ENCODE results near the gene FUT8.
"Not testable (repeated sequence)": the region's sequence is repeated elsewhere in the genome, so short reads cannot be mapped to it uniquely, and the experiment has no call there.

FUT8 gene

GRCh38 chr14:65456247-65456646 is 43.7 kb downstream of the FUT8 start:
- DNase-seq: no peak

- no peak for DNase-seq
Observed at GRCh38 chr14:65461730-65462129, 49.2 kb downstream of the FUT8 start.

GRCh38 chr14:65462411-65462810 is 49.9 kb downstream of the FUT8 start:
- DNase-seq: peak in 1 of 2 experiments; percentile 14

GRCh38 chr14:65465584-65465983 is 53.1 kb downstream of the FUT8 start:
- no peak for DNase-seq

- not testable (repeated sequence) for DNase-seq
Observed at GRCh38 chr14:65467926-65468325, 55.4 kb downstream of the FUT8 start.

- no peak for DNase-seq
Observed at GRCh38 chr14:65469903-65470302, 57.4 kb downstream of the FUT8 start.

GRCh38 chr14:65470404-65470880 is 57.9 kb downstream of the FUT8 start:
- DNase-seq: no peak

- DNase-seq: no peak
Observed at GRCh38 chr14:65471038-65471878, 58.7 kb downstream of the FUT8 start.

GRCh38 chr14:65472189-65472588 is 59.7 kb downstream of the FUT8 start:
- DNase-seq: no peak

GRCh38 chr14:65476273-65476941 is 63.9 kb downstream of the FUT8 start:
- no peak for DNase-seq

- DNase-seq: no peak
Observed at GRCh38 chr14:65476942-65477318, 64.4 kb downstream of the FUT8 start.

GRCh38 chr14:65478017-65478416 is 65.5 kb downstream of the FUT8 start:
- no peak for DNase-seq

GRCh38 chr14:65478596-65478995 is 66.1 kb downstream of the FUT8 start:
- no peak for DNase-seq

GRCh38 chr14:65479386-65479785 is 66.9 kb downstream of the FUT8 start:
- no peak for DNase-seq

GRCh38 chr14:65482757-65483438 is 70.4 kb downstream of the FUT8 start:
- DNase-seq: no peak

- no peak for DNase-seq
Observed at GRCh38 chr14:65483647-65484046, 71.1 kb downstream of the FUT8 start.

- DNase-seq: no peak
Observed at GRCh38 chr14:65485516-65485915, 73.0 kb downstream of the FUT8 start.

- DNase-seq: no peak
Observed at GRCh38 chr14:65486863-65487262, 74.3 kb downstream of the FUT8 start.

- DNase-seq: no peak
Observed at GRCh38 chr14:65487783-65488494, 75.4 kb downstream of the FUT8 start.

- DNase-seq: no peak
Observed at GRCh38 chr14:65491274-65491673, 78.7 kb downstream of the FUT8 start.

GRCh38 chr14:65492266-65492665 is 79.7 kb downstream of the FUT8 start:
- no peak for DNase-seq

- no peak for DNase-seq
Observed at GRCh38 chr14:65495196-65495595, 82.7 kb downstream of the FUT8 start.
